MM.1S (cell line): ENCODE results near the gene NBAS.

Experiments
- DNase-seq: peaks from one replicate; pipeline ENCODE4 v3.0.0-alpha.2; 2015
- H2AFZ ChIP-seq: fragments of 300-600 bp; sonication (generic); 2 replicates; pipeline ENCODE4 v1.6.0; 2016; ENCODE audit warnings: antibody characterized with exemption, low read length
- H3F3A ChIP-seq: fragments of 300-600 bp; sonication (generic); 2 replicates; pipeline ENCODE4 v1.6.1; 2016; ENCODE audit warnings: mild to moderate bottlenecking, antibody characterized with exemption, low read length, moderate library complexity, mixed read lengths; ENCODE audit not compliant: insufficient read depth
- H3K27ac ChIP-seq: fragments of 300-600 bp; sonication (generic); 2 replicates; pipeline ENCODE4 v1.5.1; 2016; ENCODE audit warnings: mild to moderate bottlenecking, low read length
- H3K27me3 ChIP-seq: fragments of 300-600 bp; sonication (generic); replicated peaks from 2 replicates; pipeline ENCODE4 v1.6.0; 2016; ENCODE audit warnings: low read length; ENCODE audit not compliant: insufficient read depth
- H3K36me3 ChIP-seq: fragments of 300-600 bp; sonication (generic); replicated peaks from 2 replicates; pipeline ENCODE4 v1.6.1; 2016; ENCODE audit warnings: mild to moderate bottlenecking, low read length, mixed read lengths; ENCODE audit not compliant: insufficient read depth
- H3K4me1 ChIP-seq: fragments of 300-600 bp; sonication (generic); 2 replicates; pipeline ENCODE4 v1.6.1; 2016; ENCODE audit warnings: low read length, mixed read lengths
- H3K4me2 ChIP-seq: fragments of 300-600 bp; sonication (generic); 2 replicates; pipeline ENCODE4 v1.6.0; 2016; ENCODE audit warnings: low read depth, low read length
- H3K4me3 ChIP-seq: fragments of 300-600 bp; sonication (generic); 2 replicates; pipeline ENCODE4 v1.5.1; 2016; ENCODE audit warnings: low read length, mixed read lengths
- H3K79me2 ChIP-seq: fragments of 300-600 bp; sonication (generic); 2 replicates; pipeline ENCODE4 v1.6.1; 2016; ENCODE audit warnings: mixed run types, low read length, mixed read lengths
- H3K9ac ChIP-seq: fragments of 300-600 bp; sonication (generic); 2 replicates; pipeline ENCODE4 v1.6.1; 2016; ENCODE audit warnings: low read length, mixed read lengths
- H3K9me2 ChIP-seq: fragments of 300-600 bp; sonication (generic); replicated peaks from 2 replicates; pipeline ENCODE4 v1.6.1; 2016; ENCODE audit warnings: mild to moderate bottlenecking, low read length, mixed read lengths; ENCODE audit not compliant: insufficient read depth
- H3K9me3 ChIP-seq: fragments of 300-600 bp; sonication (generic); replicated peaks from 2 replicates; pipeline ENCODE4 v1.6.1; 2016; ENCODE audit warnings: mild to moderate bottlenecking, low read length, mixed read lengths; ENCODE audit not compliant: insufficient read depth
- H4K20me1 ChIP-seq: fragments of 300-600 bp; sonication (generic); 2 replicates; pipeline ENCODE4 v1.6.1; 2016; ENCODE audit warnings: mild to moderate bottlenecking, low read length, moderate library complexity, mixed read lengths; ENCODE audit not compliant: insufficient read depth
- CTCF ChIP-seq: fragments of 300-600 bp; sonication (generic); IDR thresholded peaks from 2 replicates; pipeline ENCODE4 v1.5.1; 2016; ENCODE audit warnings: antibody characterized with exemption, low read length, mixed read lengths
- EZH2 ChIP-seq: fragments of 300-600 bp; sonication (generic); optimal IDR thresholded peaks from 2 replicates; pipeline ENCODE3; 2017; ENCODE audit warnings: low read depth, mild to moderate bottlenecking, antibody characterized with exemption, low read length, mixed read lengths
- EZH2phosphoT487 ChIP-seq: fragments of 300-600 bp; sonication (generic); IDR thresholded peaks from 2 replicates; pipeline ENCODE4 v1.6.1; 2018; ENCODE audit warnings: antibody characterized with exemption, low read length

Gene NBAS

GRCh38 chr2:15224641-15225040 is 336.5 kb downstream of the NBAS start:
- Histone ChIP-seq H3F3A (no peaks in the 10 kb centered on the region), H2AFZ (no peak overlapping the region), H4K20me1 (no peaks in the 10 kb centered on the region), H3K9me3 (no peaks in the 10 kb centered on the region), H3K36me3 (no peaks in the 10 kb centered on the region; the same call in 1 of the 2 replicates), H3K4me3 (no peak overlapping the region), H3K27ac (no peak overlapping the region), H3K79me2 (no peaks in the 10 kb centered on the region), H3K4me2 (no peak overlapping the region), H3K9me2 (no peaks in the 10 kb centered on the region), H3K4me1 (no peaks in the 10 kb centered on the region), H3K27me3 (no peaks in the 10 kb centered on the region), H3K9ac (no peak overlapping the region)
- TF ChIP-seq CTCF = no peak
- TF ChIP-seq EZH2phosphoT487 = no peak
- TF ChIP-seq EZH2 = no peak
- DNase-seq = no peak

GRCh38 chr2:15223887-15224286 is 337.2 kb downstream of the NBAS start:
- no peak overlapping the region for H3K9ac ChIP-seq
- no peaks in the 10 kb centered on the region for H4K20me1 ChIP-seq
- no peaks in the 10 kb centered on the region for H3K9me3 ChIP-seq
- H3K4me1 ChIP-seq = no peaks in the 10 kb centered on the region
- no peaks in the 10 kb centered on the region for H3K9me2 ChIP-seq
- H3K27me3 ChIP-seq = no peaks in the 10 kb centered on the region
- no peak overlapping the region for H2AFZ ChIP-seq
- H3K79me2 ChIP-seq = no peaks in the 10 kb centered on the region
- no peak overlapping the region for H3K4me2 ChIP-seq
- no peaks in the 10 kb centered on the region for H3F3A ChIP-seq
- H3K4me3 ChIP-seq = no peak overlapping the region
- no peak overlapping the region for H3K27ac ChIP-seq
- no peak for TF ChIP-seq EZH2phosphoT487
- no peak for TF ChIP-seq CTCF
- TF ChIP-seq EZH2 = no peak
- no peak for DNase-seq
- no peaks in the 10 kb centered on the region; the same call in 1 of the 2 replicates for H3K36me3 ChIP-seq

GRCh38 chr2:15222856-15223255 is 338.3 kb downstream of the NBAS start:
- Histone ChIP-seq H3K9me3 (no peaks in the 10 kb centered on the region), H3K36me3 (no peaks in the 10 kb centered on the region; the same call in 1 of the 2 replicates), H3F3A (no peaks in the 10 kb centered on the region), H3K4me2 (no peak overlapping the region), H4K20me1 (no peaks in the 10 kb centered on the region), H3K9ac (no peak overlapping the region), H3K27ac (no peak overlapping the region), H3K79me2 (no peaks in the 10 kb centered on the region), H2AFZ (no peak overlapping the region), H3K27me3 (no peaks in the 10 kb centered on the region), H3K9me2 (no peaks in the 10 kb centered on the region), H3K4me3 (no peak overlapping the region), H3K4me1 (no peaks in the 10 kb centered on the region)
- no peak for DNase-seq
- TF ChIP-seq EZH2 (no peak), CTCF (no peak), EZH2phosphoT487 (no peak)

GRCh38 chr2:15220603-15221002 is 340.5 kb downstream of the NBAS start:
- H3F3A ChIP-seq = no peaks in the 10 kb centered on the region
- H3K27me3 ChIP-seq = no peaks in the 10 kb centered on the region
- H3K9ac ChIP-seq = no peak overlapping the region
- H3K9me2 ChIP-seq = no peaks in the 10 kb centered on the region
- TF ChIP-seq EZH2 (no peak), CTCF (no peak), EZH2phosphoT487 (no peak)
- no peak overlapping the region for H2AFZ ChIP-seq
- H3K4me2 ChIP-seq = no peak overlapping the region
- H3K79me2 ChIP-seq = no peaks in the 10 kb centered on the region
- H3K4me1 ChIP-seq = no peaks in the 10 kb centered on the region
- no peaks in the 10 kb centered on the region for H4K20me1 ChIP-seq
- no peaks in the 10 kb centered on the region for H3K9me3 ChIP-seq
- no peak for DNase-seq
- no peak overlapping the region for H3K27ac ChIP-seq
- no peaks in the 10 kb centered on the region; the same call in 1 of the 2 replicates for H3K36me3 ChIP-seq
- no peak overlapping the region for H3K4me3 ChIP-seq
